ENCODE results near the gene TNS3. TPM values are rescaled to one million over a fixed set of nuclear protein-coding genes. Genes with fewer than 3 reads are reported as not detected.

Gene TNS3
- total and polyA plus RNA-seq, 2 of the 13 experiments (the other 11 are each of a cell fraction or from before 2014, with no cell fraction given): 52.9 to 55.7 TPM

DNA sequence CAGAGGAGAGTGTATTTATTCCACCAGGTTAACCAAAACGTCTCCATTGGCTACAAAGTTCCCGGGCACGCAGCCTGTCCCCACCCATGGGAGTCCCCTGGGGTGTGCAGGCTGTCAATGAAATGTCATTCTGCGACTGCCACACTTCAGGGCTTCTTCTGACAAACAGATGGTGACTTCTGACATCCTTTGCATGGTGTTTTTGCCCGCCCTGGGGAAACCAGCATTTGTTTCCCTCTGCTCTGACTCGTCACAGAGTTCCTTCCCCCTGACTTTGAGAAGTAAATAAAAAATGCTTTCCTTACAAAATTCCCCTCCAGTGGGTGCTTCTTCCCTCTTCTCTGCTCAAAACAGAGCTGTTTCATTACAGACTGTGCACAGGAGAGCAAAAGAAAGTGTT, 38.2 kb downstream of the TNS3 start:
- H3K9me3 ChIP-seq (ENCODE audit: low read length): no peaks in the 10 kb centered on the region
- no peak for TF ChIP-seq FIP1L1 (IDR thresholded peaks at IDR 0.05; ENCODE audit: borderline replicate concordance, insufficient read depth, low read depth, low read length)
- no peak for TF ChIP-seq ZMYM2 (CRISPR knock-in tag; IDR thresholded peaks at IDR 0.05)
- TF ChIP-seq, protein P1, sequence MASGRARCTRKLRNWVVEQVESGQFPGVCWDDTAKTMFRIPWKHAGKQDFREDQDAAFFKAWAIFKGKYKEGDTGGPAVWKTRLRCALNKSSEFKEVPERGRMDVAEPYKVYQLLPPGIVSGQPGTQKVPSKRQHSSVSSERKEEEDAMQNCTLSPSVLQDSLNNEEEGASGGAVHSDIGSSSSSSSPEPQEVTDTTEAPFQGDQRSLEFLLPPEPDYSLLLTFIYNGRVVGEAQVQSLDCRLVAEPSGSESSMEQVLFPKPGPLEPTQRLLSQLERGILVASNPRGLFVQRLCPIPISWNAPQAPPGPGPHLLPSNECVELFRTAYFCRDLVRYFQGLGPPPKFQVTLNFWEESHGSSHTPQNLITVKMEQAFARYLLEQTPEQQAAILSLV (CRISPR knock-in tag; IDR thresholded peaks at IDR 0.05; ENCODE audit: borderline replicate concordance): no peak
- no peak for TF ChIP-seq ZNF251 (CRISPR knock-in tag; IDR thresholded peaks at IDR 0.05)
- TF ChIP-seq, protein P2, sequence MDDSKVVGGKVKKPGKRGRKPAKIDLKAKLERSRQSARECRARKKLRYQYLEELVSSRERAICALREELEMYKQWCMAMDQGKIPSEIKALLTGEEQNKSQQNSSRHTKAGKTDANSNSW (CRISPR knock-in tag; IDR thresholded peaks at IDR 0.05; ENCODE audit: borderline replicate concordance): no peak
- no peak for TF ChIP-seq POLR2G (IDR thresholded peaks at IDR 0.05; ENCODE audit: low read depth, low read length)
- TF ChIP-seq ZSCAN30 (CRISPR knock-in tag; IDR thresholded peaks at IDR 0.05): no peak
- TF ChIP-seq, protein P3, sequence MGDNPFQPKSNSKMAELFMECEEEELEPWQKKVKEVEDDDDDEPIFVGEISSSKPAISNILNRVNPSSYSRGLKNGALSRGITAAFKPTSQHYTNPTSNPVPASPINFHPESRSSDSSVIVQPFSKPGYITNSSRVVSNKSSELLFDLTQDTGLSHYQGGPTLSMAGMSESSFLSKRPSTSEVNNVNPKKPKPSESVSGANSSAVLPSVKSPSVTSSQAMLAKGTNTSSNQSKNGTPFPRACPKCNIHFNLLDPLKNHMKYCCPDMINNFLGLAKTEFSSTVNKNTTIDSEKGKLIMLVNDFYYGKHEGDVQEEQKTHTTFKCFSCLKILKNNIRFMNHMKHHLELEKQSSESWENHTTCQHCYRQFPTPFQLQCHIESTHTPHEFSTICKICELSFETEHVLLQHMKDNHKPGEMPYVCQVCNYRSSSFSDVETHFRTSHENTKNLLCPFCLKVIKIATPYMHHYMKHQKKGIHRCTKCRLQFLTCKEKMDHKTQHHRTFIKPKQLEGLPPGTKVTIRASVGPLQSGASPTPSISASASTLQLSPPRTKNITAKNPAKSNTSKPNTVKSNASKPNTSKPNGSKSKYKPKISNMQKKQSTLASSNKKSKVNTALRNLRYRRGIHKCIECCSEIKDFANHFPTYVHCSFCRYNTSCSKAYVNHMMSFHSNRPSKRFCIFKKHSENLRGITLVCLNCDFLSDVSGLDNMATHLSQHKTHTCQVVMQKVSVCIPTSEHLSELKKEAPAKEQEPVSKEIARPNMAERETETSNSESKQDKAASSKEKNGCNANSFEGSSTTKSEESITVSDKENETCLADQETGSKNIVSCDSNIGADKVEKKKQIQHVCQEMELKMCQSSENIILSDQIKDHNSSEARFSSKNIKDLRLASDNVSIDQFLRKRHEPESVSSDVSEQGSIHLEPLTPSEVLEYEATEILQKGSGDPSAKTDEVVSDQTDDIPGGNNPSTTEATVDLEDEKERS (CRISPR knock-in tag; IDR thresholded peaks at IDR 0.05): no peak
- no peak for TF ChIP-seq ZBTB8A (CRISPR knock-in tag; IDR thresholded peaks at IDR 0.05; ENCODE audit: borderline replicate concordance, low read depth)
- TF ChIP-seq ZNF10 (CRISPR knock-in tag; IDR thresholded peaks at IDR 0.05; ENCODE audit: borderline replicate concordance, low read depth): no peak
- TF ChIP-seq ZNF552 (CRISPR knock-in tag; IDR thresholded peaks at IDR 0.05; ENCODE audit: borderline replicate concordance): no peak
- TF ChIP-seq, protein P4, sequence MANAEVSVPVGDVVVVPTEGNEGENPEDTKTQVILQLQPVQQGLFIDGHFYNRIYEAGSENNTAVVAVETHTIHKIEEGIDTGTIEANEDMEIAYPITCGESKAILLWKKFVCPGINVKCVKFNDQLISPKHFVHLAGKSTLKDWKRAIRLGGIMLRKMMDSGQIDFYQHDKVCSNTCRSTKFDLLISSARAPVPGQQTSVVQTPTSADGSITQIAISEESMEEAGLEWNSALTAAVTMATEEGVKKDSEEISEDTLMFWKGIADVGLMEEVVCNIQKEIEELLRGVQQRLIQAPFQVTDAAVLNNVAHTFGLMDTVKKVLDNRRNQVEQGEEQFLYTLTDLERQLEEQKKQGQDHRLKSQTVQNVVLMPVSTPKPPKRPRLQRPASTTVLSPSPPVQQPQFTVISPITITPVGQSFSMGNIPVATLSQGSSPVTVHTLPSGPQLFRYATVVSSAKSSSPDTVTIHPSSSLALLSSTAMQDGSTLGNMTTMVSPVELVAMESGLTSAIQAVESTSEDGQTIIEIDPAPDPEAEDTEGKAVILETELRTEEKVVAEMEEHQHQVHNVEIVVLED (CRISPR knock-in tag; IDR thresholded peaks at IDR 0.05; ENCODE audit: borderline replicate concordance): no peak
- TF ChIP-seq MAF1 (CRISPR knock-in tag; IDR thresholded peaks at IDR 0.05; ENCODE audit: borderline replicate concordance): no peak
- no peak for TF ChIP-seq KAT7 (CRISPR knock-in tag; IDR thresholded peaks at IDR 0.05; ENCODE audit: borderline replicate concordance)
- TF ChIP-seq ATF1 (CRISPR knock-in tag; IDR thresholded peaks at IDR 0.05): no peak
- no peak for TF ChIP-seq ATAD3A (CRISPR knock-in tag; IDR thresholded peaks at IDR 0.05)
- ChIA-PET CTCF (ENCODE audit: low intra/inter-chr PET ratio, low total read pairs) (no interaction called here), POLR2A (no interaction called here)
- H3K27ac ChIP-seq (ENCODE audit: extremely low read length, insufficient read depth, low read length): no peak overlapping the region
- WGBS (ENCODE audit: low lambda C conversion rate): 92% methylated on average over 6 of the region's 6 CpGs
- DNase-seq (ENCODE audit: low spot score) (no peak), FAIRE-seq (no peak), ATAC-seq (no peak)
- peaks cover 4 to 20% of the 10 kb centered on the region in 2 experiments; a peak in 3 of 5 replicates for H3K36me3 ChIP-seq (replicated peaks in 1 of 2; ENCODE audit: control insufficient read depth in 1 of 2, insufficient read depth in 2 of 2, low read length in 2 of 2)
- H3K79me2 ChIP-seq (ENCODE audit: insufficient read depth, low read length): peaks cover 90% of the 10 kb centered on the region
- H3K27me3 ChIP-seq (ENCODE audit: control insufficient read depth in 1 of 2, insufficient read depth in 2 of 2, low read length in 2 of 2): no peaks in the 10 kb centered on the region; a peak in 1 of 5 replicates
- H3K9ac ChIP-seq (ENCODE audit: insufficient read depth, low read depth, low read length): no peak overlapping the region
- BruUV-seq (replicated peaks): no TSS peak
- H4K20me1 ChIP-seq (ENCODE audit: insufficient read depth, low read length): peaks cover 25% of the 10 kb centered on the region
- H2AFZ ChIP-seq (ENCODE audit: low read length): no peak overlapping the region
- no peak overlapping the region for H3K4me2 ChIP-seq (ENCODE audit: low read depth, low read length)
- H3K4me1 ChIP-seq (ENCODE audit: insufficient read depth, low read length): peaks cover 73% of the 10 kb centered on the region
- no peak overlapping the region for H3K4me3 ChIP-seq (replicated peaks in 1 of 3; ENCODE audit: insufficient read depth in 1 of 3, low read depth in 2 of 3, low read length in 3 of 3)
- intact Hi-C loops (cut with micrococcal nuclease; ENCODE audit: unreplicated experiment): no loop called here
- in situ Hi-C loops (cut with HindIII; ENCODE audit: extremely low pct_ligation_motif_present, low pct_unique_long_range_greater_than_20kb): no loop called here

Measured in HepG2 (cell line).